H9 (cell line): ENCODE measurements around the gene TTC12. TPM values are rescaled to one million over a fixed set of nuclear protein-coding genes. Genes with fewer than 3 reads are reported as not detected.

ENCODE experiments used
- DNase-seq: peaks from one replicate; pipeline ENCODE4 v3.0.0-alpha.2; 2017
- H2AFZ ChIP-seq: one replicate; pipeline ENCODE4 v1.6.1; 2013; ENCODE audit warnings: mild to moderate bottlenecking, low read length, control low read depth, moderate library complexity
- H2AK5ac ChIP-seq: 2 replicates; pipeline ENCODE4 v1.6.1; 2013; ENCODE audit warnings: low read length, control low read depth, mixed read lengths; ENCODE audit not compliant: insufficient read length
- H2BK120ac ChIP-seq: one replicate; pipeline ENCODE4 v1.6.1; 2013; ENCODE audit warnings: low read depth, mild to moderate bottlenecking, low read length, control low read depth, inconsistent platforms; ENCODE audit not compliant: poor library complexity, severe bottlenecking
- H2BK12ac ChIP-seq: 2 replicates; pipeline ENCODE4 v1.6.1; 2013; ENCODE audit warnings: low read length, control low read depth, mixed read lengths, low read depth; ENCODE audit not compliant: insufficient read length
- H2BK15ac ChIP-seq: 2 replicates; pipeline ENCODE4 v1.6.1; 2013; ENCODE audit warnings: low read depth, low read length, control low read depth
- H2BK20ac ChIP-seq: one replicate; pipeline ENCODE4 v1.6.1; 2013; ENCODE audit warnings: low read depth, mild to moderate bottlenecking, low read length, control low read depth, inconsistent platforms; ENCODE audit not compliant: poor library complexity, severe bottlenecking
- H2BK5ac ChIP-seq: 2 replicates; pipeline ENCODE4 v1.6.1; 2013; ENCODE audit warnings: low read length, control low read depth, mixed read lengths; ENCODE audit not compliant: insufficient read length
- H3K14ac ChIP-seq: 2 replicates; pipeline ENCODE4 v1.6.1; 2013; ENCODE audit warnings: low read length, control low read depth; ENCODE audit not compliant: insufficient read depth
- H3K18ac ChIP-seq: 2 replicates; pipeline ENCODE4 v1.6.1; 2013; ENCODE audit warnings: low read depth, mild to moderate bottlenecking, mixed read lengths, low read length, control low read depth; ENCODE audit not compliant: insufficient read length
- H3K23ac ChIP-seq: 2 replicates; pipeline ENCODE4 v1.6.1; 2013; ENCODE audit warnings: low read length, control low read depth, mixed read lengths, low read depth; ENCODE audit not compliant: insufficient read length
- H3K23me2 ChIP-seq: 2 replicates; pipeline ENCODE4 v1.6.1; 2013; ENCODE audit warnings: low read depth, mild to moderate bottlenecking, mixed read lengths, low read length, control low read depth; ENCODE audit not compliant: insufficient read length, poor library complexity, severe bottlenecking
- H3K27ac ChIP-seq: 2 replicates; pipeline ENCODE4 v1.5.1; 2013; ENCODE audit warnings: low read length, control low read depth, mixed read lengths, low read depth; ENCODE audit not compliant: insufficient read length
- H3K27me3 ChIP-seq: 2 replicates; pipeline ENCODE4 v1.6.1; 2013; ENCODE audit warnings: low read length, control low read depth, inconsistent platforms; ENCODE audit not compliant: insufficient read depth
- H3K4ac ChIP-seq: 2 replicates; pipeline ENCODE4 v1.6.1; 2013; ENCODE audit warnings: low read depth, mild to moderate bottlenecking, control low read depth, inconsistent platforms, low read length, moderate library complexity
- H3K4me1 ChIP-seq: 2 replicates; pipeline ENCODE4 v1.6.1; 2013; ENCODE audit warnings: low read length, control low read depth, inconsistent platforms; ENCODE audit not compliant: insufficient read depth
- H3K4me2 ChIP-seq: 2 replicates; pipeline ENCODE4 v1.6.1; 2013; ENCODE audit warnings: low read length, control low read depth, mixed read lengths; ENCODE audit not compliant: insufficient read length, insufficient read depth
- H3K56ac ChIP-seq: 2 replicates; pipeline ENCODE4 v1.6.1; 2013; ENCODE audit warnings: low read depth, mild to moderate bottlenecking, mixed read lengths, low read length, control low read depth; ENCODE audit not compliant: insufficient read length
- H3K79me1 ChIP-seq: 2 replicates; pipeline ENCODE4 v1.6.1; 2013; ENCODE audit warnings: low read depth, mild to moderate bottlenecking, moderate library complexity, low read length, control low read depth, inconsistent platforms; ENCODE audit not compliant: insufficient read depth, poor library complexity, severe bottlenecking
- H3K79me2 ChIP-seq: 2 replicates; pipeline ENCODE4 v1.6.1; 2013; ENCODE audit warnings: low read length, control low read depth, inconsistent platforms; ENCODE audit not compliant: insufficient read depth
- H3K9ac ChIP-seq: 2 replicates; pipeline ENCODE4 v1.6.1; 2013; ENCODE audit warnings: low read length, control low read depth, mixed read lengths; ENCODE audit not compliant: insufficient read length; ENCODE audit errors: extremely low read depth
- H3K9me3 ChIP-seq: one replicate; pipeline ENCODE4 v1.6.1; 2013; ENCODE audit warnings: low read depth, low read length, inconsistent platforms; ENCODE audit not compliant: control insufficient read depth
- H3T11ph ChIP-seq: one replicate; pipeline ENCODE4 v1.6.1; 2013; ENCODE audit warnings: mild to moderate bottlenecking, low read length, control low read depth, inconsistent platforms
- H4K20me1 ChIP-seq: one replicate; pipeline ENCODE4 v1.6.1; 2013; ENCODE audit not compliant: control insufficient read depth, insufficient read length, insufficient read depth
- H4K5ac ChIP-seq: 2 replicates; pipeline ENCODE4 v1.6.1; 2013; ENCODE audit warnings: low read depth, mild to moderate bottlenecking, mixed read lengths, low read length, control low read depth; ENCODE audit not compliant: insufficient read length
- H4K8ac ChIP-seq: replicated peaks from 2 replicates; pipeline ENCODE4 v1.6.1; 2013; ENCODE audit warnings: low read length, control low read depth, mixed read lengths, low read depth; ENCODE audit not compliant: insufficient read length
- H4K91ac ChIP-seq: 2 replicates; pipeline ENCODE4 v1.6.1; 2013; ENCODE audit warnings: low read depth, mild to moderate bottlenecking, moderate library complexity, mixed read lengths, low read length, control low read depth; ENCODE audit not compliant: insufficient read length
- H3K27ac Mint-ChIP-seq, 3 experiments: 2 replicates in 2 of 3; 3 replicates in 1 of 3; pipeline ENCODE4 v1.8.0; 2020 to 2021; ENCODE audit warnings: mixed read lengths in 3 of 3, mild to moderate bottlenecking in 1 of 3, moderate library complexity in 1 of 3
- H3K27me3 Mint-ChIP-seq: 2 replicates; pipeline ENCODE4 v1.8.0; 2021; ENCODE audit warnings: low read depth, mild to moderate bottlenecking, moderate library complexity, mixed read lengths
- H3K36me3 Mint-ChIP-seq, 3 experiments: 2 replicates in 2 of 3; 3 replicates in 1 of 3; pipeline ENCODE4 v1.8.0; 2020 to 2021; ENCODE audit warnings: low read depth in 3 of 3, mixed read lengths in 3 of 3; ENCODE audit not compliant: insufficient read depth in 1 of 3
- H3K4me1 Mint-ChIP-seq, 2 experiments: 2 replicates each; pipeline ENCODE4 v1.8.0; 2020; ENCODE audit warnings: mixed read lengths in 2 of 2
- H3K4me3 Mint-ChIP-seq, 2 experiments: 2 replicates in 1 of 2; 3 replicates in 1 of 2; pipeline ENCODE4 v1.8.0; 2020 to 2021; ENCODE audit warnings: mild to moderate bottlenecking in 2 of 2, mixed read lengths in 2 of 2, moderate library complexity in 1 of 2
- H3K9me3 Mint-ChIP-seq, 2 experiments: 2 replicates in 1 of 2; 3 replicates in 1 of 2; pipeline ENCODE4 v1.8.0; 2020; ENCODE audit warnings: mild to moderate bottlenecking in 2 of 2, mixed read lengths in 2 of 2, moderate library complexity in 1 of 2
- WGBS: extraction: QIAGEN DNeasy Blood & Tissue Kit; methylation state at CpG from one replicate; pipeline ENCODE4 v1.1.7; 2013; ENCODE audit warnings: missing lambda C conversion rate, low lambda C conversion rate, mixed read lengths; ENCODE audit not compliant: insufficient read length; ENCODE audit errors: extremely low coverage; 5-methylcytosine and 5-hydroxymethylcytosine counted together
- long read RNA-seq: library from polyadenylated mRNA; unstranded; transcript quantifications from one replicate; pipeline ENCODE4 v2.0.0, GENCODE V29; 2020
- total RNA-seq: library from RNA; stranded (reverse); gene quantifications from 2 replicates; pipeline ENCODE4 v1.2.1, GENCODE V29; 2021
- TF ChIP-seq, protein P1 (sequence below): fragments of 200-600 bp; sonication (generic); conservative IDR thresholded peaks from 3 replicates; pipeline ENCODE4 v1.8.0; 2021; ENCODE audit warnings: antibody characterized with exemption, mild to moderate bottlenecking

Gene TTC12, protein sequence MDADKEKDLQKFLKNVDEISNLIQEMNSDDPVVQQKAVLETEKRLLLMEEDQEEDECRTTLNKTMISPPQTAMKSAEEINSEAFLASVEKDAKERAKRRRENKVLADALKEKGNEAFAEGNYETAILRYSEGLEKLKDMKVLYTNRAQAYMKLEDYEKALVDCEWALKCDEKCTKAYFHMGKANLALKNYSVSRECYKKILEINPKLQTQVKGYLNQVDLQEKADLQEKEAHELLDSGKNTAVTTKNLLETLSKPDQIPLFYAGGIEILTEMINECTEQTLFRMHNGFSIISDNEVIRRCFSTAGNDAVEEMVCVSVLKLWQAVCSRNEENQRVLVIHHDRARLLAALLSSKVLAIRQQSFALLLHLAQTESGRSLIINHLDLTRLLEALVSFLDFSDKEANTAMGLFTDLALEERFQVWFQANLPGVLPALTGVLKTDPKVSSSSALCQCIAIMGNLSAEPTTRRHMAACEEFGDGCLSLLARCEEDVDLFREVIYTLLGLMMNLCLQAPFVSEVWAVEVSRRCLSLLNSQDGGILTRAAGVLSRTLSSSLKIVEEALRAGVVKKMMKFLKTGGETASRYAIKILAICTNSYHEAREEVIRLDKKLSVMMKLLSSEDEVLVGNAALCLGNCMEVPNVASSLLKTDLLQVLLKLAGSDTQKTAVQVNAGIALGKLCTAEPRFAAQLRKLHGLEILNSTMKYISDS
- total RNA-seq: 8.3 and 9.5 TPM in 2 replicates
- long read RNA-seq, transcript TTC12-219 (22 exons, 2,315 nt): major isoform, 11 of 21 reads
- long read RNA-seq, partial matches to known transcripts: 3 of 21 reads
- long read RNA-seq, other reads (novel, unspliced or antisense): 7 of 21 reads

DNA sequence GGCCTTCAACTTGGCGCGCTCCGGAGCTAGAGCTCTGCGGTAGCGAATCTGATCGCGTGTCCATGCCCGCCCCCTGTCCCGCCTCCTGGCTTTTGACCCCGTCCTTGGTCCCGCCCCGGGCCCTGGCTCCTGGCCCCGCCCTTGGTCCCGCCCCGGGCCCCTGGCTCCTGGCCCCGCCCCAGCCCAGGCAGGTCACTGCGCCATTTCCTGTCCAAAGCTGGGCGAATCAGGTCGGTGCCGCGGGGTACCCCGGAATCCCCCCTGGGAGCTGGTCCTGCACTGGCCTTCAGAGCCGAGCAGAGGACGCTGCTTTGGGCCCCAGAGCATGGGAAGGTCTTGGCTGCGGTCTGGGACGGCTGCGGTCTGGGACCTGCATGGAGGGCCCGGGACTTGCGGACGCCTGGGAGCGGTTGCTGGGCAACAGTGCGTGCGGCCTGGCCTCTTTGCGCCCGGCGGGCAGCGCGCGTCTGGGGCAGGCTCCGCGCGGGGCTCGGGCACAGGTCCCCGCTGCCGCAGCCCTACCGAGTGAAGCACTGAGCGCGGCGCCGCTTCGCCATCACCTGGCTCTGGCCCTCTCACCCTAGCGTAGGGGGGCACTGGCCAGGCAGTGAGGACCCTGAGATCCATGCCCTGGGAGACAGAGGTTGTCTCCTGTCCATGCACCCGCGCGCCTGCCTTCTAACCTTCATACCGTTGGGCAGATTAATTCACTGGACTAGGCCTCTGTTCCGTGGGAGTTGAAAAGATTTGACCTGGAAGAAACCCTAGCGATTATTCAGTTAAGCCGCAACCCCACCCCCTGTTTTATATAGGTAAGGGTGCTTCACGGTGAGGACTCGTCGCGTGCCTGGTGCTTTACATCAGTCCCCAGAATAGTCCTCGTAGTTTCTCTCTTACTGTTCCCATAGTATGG is at the start of gene TTC12:
TSS of gene TTC12 (plus strand) at position 195 of the 913 bp plus-strand sequence. CDS start 1,675 bp downstream, outside the sequence.
- Histone ChIP-seq H3K79me2 (no peaks in the 10 kb centered on the region), H3K27me3 (no peaks in the 10 kb centered on the region), H3K4ac (no peak within 1 kb of the TSS), H3K23ac (no peak within 1 kb of the TSS), H2AFZ (no peak within 1 kb of the TSS), H3K56ac (no peak within 1 kb of the TSS), H3K27ac (no peak within 1 kb of the TSS), H2AK5ac (no peak within 1 kb of the TSS), H2BK15ac (no peak within 1 kb of the TSS), H2BK12ac (no peak within 1 kb of the TSS), H3T11ph (no peak within 1 kb of the TSS), H4K20me1 (no peaks in the 10 kb centered on the region), H4K8ac (no peak within 1 kb of the TSS), H3K14ac (peak within 1 kb of the TSS; percentile 87), H4K5ac (no peak within 1 kb of the TSS), H3K4me1 (no peaks in the 10 kb centered on the region), H2BK5ac (no peak within 1 kb of the TSS), H3K9me3 (no peaks in the 10 kb centered on the region), H3K18ac (peak within 1 kb of the TSS; percentile 76), H3K4me2 (peak within 1 kb of the TSS; percentile 65), H3K79me1 (no peaks in the 10 kb centered on the region), H2BK120ac (no peak within 1 kb of the TSS), H3K23me2 (peaks cover 7% of the 10 kb centered on the region), H2BK20ac (no peak within 1 kb of the TSS), H4K91ac (no peak within 1 kb of the TSS), H3K9ac (peak within 1 kb of the TSS; percentile 74)
- TF ChIP-seq, protein P1, sequence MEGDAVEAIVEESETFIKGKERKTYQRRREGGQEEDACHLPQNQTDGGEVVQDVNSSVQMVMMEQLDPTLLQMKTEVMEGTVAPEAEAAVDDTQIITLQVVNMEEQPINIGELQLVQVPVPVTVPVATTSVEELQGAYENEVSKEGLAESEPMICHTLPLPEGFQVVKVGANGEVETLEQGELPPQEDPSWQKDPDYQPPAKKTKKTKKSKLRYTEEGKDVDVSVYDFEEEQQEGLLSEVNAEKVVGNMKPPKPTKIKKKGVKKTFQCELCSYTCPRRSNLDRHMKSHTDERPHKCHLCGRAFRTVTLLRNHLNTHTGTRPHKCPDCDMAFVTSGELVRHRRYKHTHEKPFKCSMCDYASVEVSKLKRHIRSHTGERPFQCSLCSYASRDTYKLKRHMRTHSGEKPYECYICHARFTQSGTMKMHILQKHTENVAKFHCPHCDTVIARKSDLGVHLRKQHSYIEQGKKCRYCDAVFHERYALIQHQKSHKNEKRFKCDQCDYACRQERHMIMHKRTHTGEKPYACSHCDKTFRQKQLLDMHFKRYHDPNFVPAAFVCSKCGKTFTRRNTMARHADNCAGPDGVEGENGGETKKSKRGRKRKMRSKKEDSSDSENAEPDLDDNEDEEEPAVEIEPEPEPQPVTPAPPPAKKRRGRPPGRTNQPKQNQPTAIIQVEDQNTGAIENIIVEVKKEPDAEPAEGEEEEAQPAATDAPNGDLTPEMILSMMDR: no peak
- H3K27me3 Mint-ChIP-seq: peaks cover 10% of the 10 kb centered on the region
- peaks cover 6 to 23% (median 10%) of the 10 kb centered on the region in 3 experiments for H3K36me3 Mint-ChIP-seq
- no CpG with 5 or more reads among the region's 64 CpGs for WGBS
- DNase-seq: peak; percentile 96
- peaks cover 16 to 19% of the 10 kb centered on the region in 2 experiments for H3K4me1 Mint-ChIP-seq
- peak within 1 kb of the TSS; percentile 76 to 83 for H3K4me3 Mint-ChIP-seq
- peaks cover 0 to 4% of the 10 kb centered on the region in 2 experiments; a peak in 1 of 5 replicates for H3K9me3 Mint-ChIP-seq
- H3K27ac Mint-ChIP-seq: peak within 1 kb of the TSS in 2 of 3 experiments; percentile 69 to 87; a peak in 4 of 7 replicates
